DMS153 treated with DMSO at 0.1 percent for 48 hours (cell line): ENCODE results near the gene MS4A6E.
A peak's percentile ranks its signal among the peaks of the same experiment; 100 is the strongest.
"Not testable (repeated sequence)": the region's sequence is repeated elsewhere in the genome, so short reads cannot be mapped to it uniquely, and the experiment has no call there.

Experiments
- DNase-seq: peaks from one replicate; lab custom pipeline; 2025; ENCODE audit not compliant: unreplicated experiment; lab: John Stamatoyannopoulos, UW

MS4A6E gene

GRCh38 chr11:60334005-60334620, 7.1 kb downstream of the MS4A6E start:
- DNase-seq: peak; percentile 26

- no peak for DNase-seq
Measured at GRCh38 chr11:60336767-60337391, 9.8 kb downstream of the MS4A6E start.

GRCh38 chr11:60338053-60338452, 11.0 kb downstream of the MS4A6E start:
- no peak for DNase-seq

DNA sequence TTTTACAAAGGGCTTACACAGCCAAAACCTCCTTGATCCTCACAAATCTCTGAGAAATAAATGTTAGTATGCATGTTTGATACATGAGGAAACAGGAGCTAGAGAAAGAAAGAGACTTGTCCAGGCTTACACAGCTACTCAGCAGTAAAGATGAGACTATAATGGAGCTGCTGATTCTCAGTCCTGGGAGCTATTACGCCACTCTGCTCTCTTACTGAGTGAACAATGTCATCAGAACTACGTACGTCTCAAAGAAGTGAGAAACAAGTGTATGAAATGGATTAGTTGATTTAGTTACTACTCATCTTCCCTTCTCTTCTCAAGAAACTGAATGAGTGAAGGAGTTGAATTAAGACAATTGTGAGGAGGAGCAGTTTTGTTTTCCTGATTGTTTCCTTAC, 12.3 kb downstream of the MS4A6E start:
- no peak for DNase-seq

GRCh38 chr11:60343094-60343704, 16.1 kb downstream of the MS4A6E start:
- no peak for DNase-seq

GRCh38 chr11:60344146-60344545, 17.1 kb downstream of the MS4A6E start:
- no peak for DNase-seq

DNA sequence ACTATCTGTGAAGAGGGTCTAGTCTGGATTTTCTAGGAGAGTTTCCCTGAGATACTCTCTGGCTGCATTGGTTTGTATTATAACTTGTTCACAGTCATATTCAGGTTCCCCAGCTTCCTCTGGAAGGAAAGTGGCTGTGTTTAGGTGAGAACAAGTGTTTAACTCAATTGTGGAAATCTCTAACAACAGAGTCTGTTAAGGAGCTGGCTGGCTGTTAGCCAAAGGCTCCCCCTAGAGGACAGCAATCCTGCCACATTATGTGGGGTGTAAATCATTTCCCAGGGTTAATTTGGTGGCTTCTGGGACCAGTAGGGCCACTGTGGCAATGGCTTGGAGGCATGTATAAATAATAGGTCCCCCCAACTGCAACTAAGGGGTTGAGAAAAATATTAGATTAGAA, 18.4 kb downstream of the MS4A6E start:
- DNase-seq: no peak

GRCh38 chr11:60347084-60347797, 20.2 kb downstream of the MS4A6E start:
- DNase-seq: no peak

DNA sequence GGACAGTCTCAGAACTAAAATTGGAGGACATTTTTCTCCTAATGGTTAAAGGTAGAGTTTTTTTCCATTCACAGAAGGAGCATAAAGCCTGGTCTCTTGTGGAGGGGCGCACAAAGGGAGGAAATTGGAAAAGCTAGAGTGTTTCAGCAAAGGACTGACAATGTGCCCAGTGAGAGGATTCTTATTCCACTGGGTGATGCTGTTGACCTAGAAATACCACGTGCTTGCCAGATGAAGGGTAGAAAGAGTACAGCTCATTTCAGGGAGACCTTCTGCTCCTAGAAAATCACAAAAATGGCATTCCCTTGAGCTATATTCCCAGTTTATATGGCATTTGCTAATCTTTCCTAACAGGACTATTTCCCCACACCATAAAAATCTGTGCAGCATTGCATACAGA, 21.1 kb downstream of the MS4A6E start:
- DNase-seq: no peak

DNA sequence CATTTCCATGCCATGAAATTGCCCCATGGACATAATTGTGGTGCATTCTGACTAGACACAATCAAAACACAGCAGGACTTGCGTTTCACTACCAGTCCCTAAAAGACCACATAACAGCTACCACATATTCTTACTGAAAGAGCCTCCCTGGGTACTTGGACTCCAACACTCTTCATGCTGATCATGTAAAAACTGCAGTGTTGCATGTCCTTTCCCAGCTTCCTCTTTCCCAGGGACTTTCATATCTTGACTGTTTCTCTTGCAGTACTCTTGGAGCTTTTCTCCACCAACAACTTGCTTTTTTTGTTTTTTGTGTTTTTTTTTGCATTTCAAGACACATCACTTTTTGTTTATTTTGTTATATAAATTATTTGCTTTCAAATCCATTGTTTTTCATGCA, 22.9 kb downstream of the MS4A6E start:
- no peak for DNase-seq

- no peak for DNase-seq
Measured at GRCh38 chr11:60357771-60358170, 30.7 kb downstream of the MS4A6E start.

DNA sequence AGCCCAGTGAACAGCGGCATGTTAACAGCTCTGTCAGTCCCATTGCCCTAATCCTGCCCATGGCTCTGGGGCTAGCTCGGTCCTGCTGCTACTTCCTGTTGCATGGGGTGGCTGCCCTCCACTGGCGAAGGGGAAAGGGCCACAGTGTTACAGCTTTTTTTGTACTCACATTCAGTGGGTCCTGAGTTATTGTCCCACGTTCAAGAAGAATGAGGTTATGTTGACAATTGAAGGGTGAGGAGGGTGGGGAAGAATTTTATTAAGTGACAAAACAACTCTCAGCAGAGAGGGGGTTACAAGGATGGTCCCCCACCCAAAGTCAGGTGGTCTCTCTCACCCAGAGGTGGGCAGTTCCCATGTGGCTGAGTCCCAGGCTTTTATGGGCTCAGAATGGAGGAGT, 33.6 kb downstream of the MS4A6E start:
- no peak for DNase-seq

DNA sequence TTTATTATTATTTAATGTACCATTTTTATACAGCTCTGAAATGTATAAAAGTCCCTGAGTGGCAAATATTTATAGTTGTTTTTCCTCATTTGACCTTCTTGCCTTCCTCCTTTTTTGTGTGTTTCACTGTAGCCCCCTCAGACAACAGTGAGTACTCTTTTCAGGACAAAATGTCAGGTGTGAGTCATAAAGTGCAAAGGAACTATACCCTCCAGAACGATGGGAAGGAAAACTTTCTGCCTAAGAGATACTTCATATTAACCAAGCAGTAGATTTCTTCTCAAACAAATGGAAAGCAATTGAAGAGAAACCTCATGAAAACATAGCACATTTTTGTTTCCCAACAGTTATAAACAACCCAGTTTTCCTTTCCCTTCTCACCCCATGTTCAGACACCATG, 35.2 kb downstream of the MS4A6E start:
- DNase-seq: no peak

DNA sequence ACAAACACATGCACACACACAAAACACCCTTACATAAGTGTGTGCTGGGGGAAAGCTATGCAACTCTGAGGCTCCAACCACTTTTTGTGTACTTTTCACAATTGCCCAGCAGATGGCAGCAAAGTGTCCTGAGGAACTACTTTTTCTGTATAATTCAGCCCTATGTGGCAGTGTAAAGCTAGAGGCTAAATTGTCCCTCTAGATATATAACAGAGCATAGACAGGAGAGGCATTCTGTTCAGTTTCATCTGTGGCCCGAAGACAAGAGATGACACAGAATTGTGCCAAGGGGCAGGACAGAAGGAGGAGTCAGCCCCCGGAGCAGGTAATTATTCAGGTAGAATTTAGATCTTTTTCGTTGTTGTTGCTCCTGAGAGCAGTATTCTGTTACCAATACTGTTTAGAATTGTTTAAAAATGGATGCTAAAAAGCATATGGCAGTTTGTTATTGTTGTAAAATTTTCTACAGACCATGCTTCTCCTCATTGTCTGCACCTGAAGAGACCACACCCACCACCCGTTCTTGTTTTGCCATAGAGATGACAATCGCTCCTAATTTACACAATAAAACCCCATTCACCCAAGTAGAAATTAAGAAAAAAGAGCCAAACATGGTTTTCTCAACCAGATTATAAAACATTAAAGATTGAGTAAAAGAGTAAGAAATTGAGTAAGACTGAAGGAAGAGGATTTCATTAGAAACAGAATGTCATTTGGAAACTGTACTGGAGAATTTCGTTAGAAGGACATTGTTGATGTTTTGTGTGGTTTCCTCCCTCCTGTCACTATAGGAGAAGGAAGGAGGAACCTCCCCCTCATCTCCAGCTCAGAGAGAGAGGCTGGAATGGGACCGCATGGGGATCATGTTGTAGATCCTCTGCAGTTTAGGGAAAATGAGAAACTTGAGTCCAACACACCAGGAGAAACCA, 36.8 kb downstream of the MS4A6E start:
- DNase-seq: peak; percentile 82

DNA sequence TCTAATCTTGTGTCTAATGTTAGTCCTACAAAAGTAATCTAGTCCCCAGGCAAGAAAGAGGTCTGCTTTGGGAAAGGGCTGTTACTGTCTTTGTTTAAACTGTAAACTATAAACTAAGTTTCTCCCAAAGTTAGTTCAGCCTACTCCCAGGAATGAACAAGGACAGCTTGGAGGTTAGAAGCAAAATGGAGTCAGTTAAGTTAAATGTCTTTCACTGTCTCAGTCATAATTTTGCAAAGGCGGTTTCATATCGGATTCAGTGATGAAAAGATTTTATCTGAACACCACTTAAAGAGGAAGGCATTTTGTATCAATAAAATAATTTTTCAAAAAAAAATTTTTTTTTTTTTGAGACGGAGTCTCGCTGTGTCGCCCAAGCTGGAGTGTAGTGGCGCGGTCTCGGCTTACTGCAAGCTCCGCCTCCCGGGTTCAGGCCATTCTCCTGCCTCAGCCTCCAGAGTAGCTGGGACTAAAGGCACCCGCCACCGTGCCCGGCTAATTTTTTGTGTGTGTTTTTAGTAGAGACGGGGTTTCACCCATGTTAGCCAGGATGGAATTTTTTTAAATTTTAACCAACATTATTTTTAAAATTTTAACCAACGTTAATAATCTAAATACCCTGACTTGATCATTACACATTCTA, 39.3 kb downstream of the MS4A6E start:
- DNase-seq: not testable (repeated sequence)

- DNase-seq: no peak
Measured at GRCh38 chr11:60367009-60367408, 40.0 kb downstream of the MS4A6E start.

DNA sequence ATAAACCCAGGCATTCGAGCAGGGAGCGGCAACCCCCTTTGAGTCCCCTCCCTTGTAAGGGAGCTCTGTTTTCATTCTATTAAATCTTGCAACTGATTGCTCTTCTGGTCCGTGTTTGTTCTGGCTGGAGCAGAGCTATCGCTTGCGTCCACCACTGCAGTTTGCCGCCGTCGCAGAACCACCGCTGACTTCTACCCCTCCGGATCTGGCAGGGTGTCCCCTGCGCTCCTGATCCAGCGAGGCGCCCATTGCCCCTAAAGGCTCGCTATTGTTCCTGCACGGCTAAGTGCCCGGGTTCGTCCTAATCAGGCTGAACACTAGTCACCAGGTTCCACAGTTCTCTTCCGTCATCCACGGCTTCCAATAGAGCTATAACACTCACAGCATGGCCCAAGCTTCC, 40.8 kb downstream of the MS4A6E start:
- DNase-seq: no peak

- no peak for DNase-seq
Measured at GRCh38 chr11:60370252-60370810, 43.3 kb downstream of the MS4A6E start.

- peak; percentile 97 for DNase-seq
Measured at GRCh38 chr11:60370811-60371298, 43.8 kb downstream of the MS4A6E start.

DNA sequence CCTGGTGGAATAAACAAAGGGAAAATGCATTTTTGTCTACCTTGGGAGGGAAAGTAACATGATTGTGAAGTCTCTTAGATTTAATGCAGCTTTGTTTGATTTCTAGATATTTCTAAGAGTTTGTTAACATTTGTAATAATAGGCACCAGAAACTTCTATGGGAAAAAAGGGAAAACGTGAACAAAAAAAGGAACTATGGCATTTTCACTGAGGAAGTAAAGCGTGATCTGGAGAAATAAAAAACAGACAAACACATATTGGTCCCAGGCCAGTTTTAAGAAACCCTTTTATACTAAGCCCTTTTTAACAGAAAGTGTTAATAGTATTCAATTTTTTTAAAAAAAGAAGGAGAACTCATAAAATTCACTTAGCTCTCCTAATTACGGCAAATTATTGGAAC, 44.3 kb downstream of the MS4A6E start:
- DNase-seq: no peak
